Measurements from ENCODE around the gene IFNK. TPM values are rescaled to one million over a fixed set of nuclear protein-coding genes. Genes with fewer than 3 reads are reported as not detected.
"Not testable (repeated sequence)": the region's sequence is repeated elsewhere in the genome, so short reads cannot be mapped to it uniquely, and the experiment has no call there.

IFNK gene
- polyA plus RNA-seq, 1 experiment = not detected

GRCh38 chr9:27499451-27499850, 24.6 kb upstream of the IFNK start:
- CTCF ChIA-PET = no interaction called here
- no peak overlapping the region for H3K27ac ChIP-seq (ENCODE audit: low read depth, low read length)
- POLR2A ChIA-PET = no interaction called here
- DNase-seq (ENCODE audit: low read depth, low spot score) = no peak
- no peak overlapping the region for H3K4me3 ChIP-seq (ENCODE audit: low read depth, low read length)
- no peak for TF ChIP-seq CTCF (IDR thresholded peaks at IDR 0.05; ENCODE audit: low read depth, low read length)
- H3K27me3 ChIP-seq (ENCODE audit: control insufficient read depth, insufficient read depth, low read length) = peaks cover 2% of the 10 kb centered on the region
- no peaks in the 10 kb centered on the region for H3K9me3 ChIP-seq (ENCODE audit: control insufficient read depth, insufficient read depth, low read length)

- H3K9me3 ChIP-seq (ENCODE audit: control insufficient read depth, insufficient read depth, low read length); CTCF ChIA-PET; H3K4me3 ChIP-seq (ENCODE audit: low read depth, low read length); H3K27me3 ChIP-seq (ENCODE audit: control insufficient read depth, insufficient read depth, low read length); POLR2A ChIA-PET; H3K27ac ChIP-seq (ENCODE audit: low read depth, low read length); DNase-seq (ENCODE audit: low read depth, low spot score): not testable (repeated sequence)
Observed at GRCh38 chr9:27500902-27501301, 23.2 kb upstream of the IFNK start.

- no peaks in the 10 kb centered on the region for H3K9me3 ChIP-seq (ENCODE audit: control insufficient read depth, insufficient read depth, low read length)
- H3K27me3 ChIP-seq (ENCODE audit: control insufficient read depth, insufficient read depth, low read length) = peaks cover 2% of the 10 kb centered on the region
- DNase-seq (ENCODE audit: low read depth, low spot score) = no peak
- no peak overlapping the region for H3K27ac ChIP-seq (ENCODE audit: low read depth, low read length)
- POLR2A ChIA-PET = no interaction called here
- TF ChIP-seq CTCF (IDR thresholded peaks at IDR 0.05; ENCODE audit: low read depth, low read length) = no peak
- CTCF ChIA-PET = no interaction called here
- H3K4me3 ChIP-seq (ENCODE audit: low read depth, low read length) = no peak overlapping the region
Observed at GRCh38 chr9:27503623-27504022, 20.5 kb upstream of the IFNK start.

GRCh38 chr9:27504259-27504658, 19.8 kb upstream of the IFNK start:
- Histone ChIP-seq H3K27me3 (ENCODE audit: control insufficient read depth, insufficient read depth, low read length) (peaks cover 2% of the 10 kb centered on the region), H3K27ac (ENCODE audit: low read depth, low read length) (no peak overlapping the region), H3K9me3 (ENCODE audit: control insufficient read depth, insufficient read depth, low read length) (no peaks in the 10 kb centered on the region), H3K4me3 (ENCODE audit: low read depth, low read length) (no peak overlapping the region)
- CTCF ChIA-PET = no interaction called here
- no peak for DNase-seq (ENCODE audit: low read depth, low spot score)
- POLR2A ChIA-PET = no interaction called here
- no peak for TF ChIP-seq CTCF (IDR thresholded peaks at IDR 0.05; ENCODE audit: low read depth, low read length)

GRCh38 chr9:27505744-27506161, 18.3 kb upstream of the IFNK start:
- POLR2A ChIA-PET = no interaction called here
- Histone ChIP-seq H3K27me3 (ENCODE audit: control insufficient read depth, insufficient read depth, low read length) (no peaks in the 10 kb centered on the region), H3K9me3 (ENCODE audit: control insufficient read depth, insufficient read depth, low read length) (no peaks in the 10 kb centered on the region), H3K4me3 (ENCODE audit: low read depth, low read length) (no peak overlapping the region), H3K27ac (ENCODE audit: low read depth, low read length) (no peak overlapping the region)
- no peak for TF ChIP-seq CTCF (IDR thresholded peaks at IDR 0.05; ENCODE audit: low read depth, low read length)
- no peak for DNase-seq (ENCODE audit: low read depth, low spot score)
- CTCF ChIA-PET = no interaction called here

- POLR2A ChIA-PET = no interaction called here
- H3K4me3 ChIP-seq (ENCODE audit: low read depth, low read length) = no peak overlapping the region
- no peak for TF ChIP-seq CTCF (IDR thresholded peaks at IDR 0.05; ENCODE audit: low read depth, low read length)
- CTCF ChIA-PET = no interaction called here
- H3K27ac ChIP-seq (ENCODE audit: low read depth, low read length) = no peak overlapping the region
- H3K9me3 ChIP-seq (ENCODE audit: control insufficient read depth, insufficient read depth, low read length) = no peaks in the 10 kb centered on the region
- H3K27me3 ChIP-seq (ENCODE audit: control insufficient read depth, insufficient read depth, low read length) = no peaks in the 10 kb centered on the region
- DNase-seq (ENCODE audit: low read depth, low spot score) = no peak
Observed at GRCh38 chr9:27506981-27507380, 17.1 kb upstream of the IFNK start.

All from AG04450 (cell line).